ENCODE results near the gene SLC9A7.

Gene SLC9A7

GRCh38 chrX:46575991-46576392 is 182.9 kb downstream of the SLC9A7 start:
- H3K4me3 ChIP-seq (ENCODE audit: low read depth, low read length): peak overlapping the region; percentile 61
- ChIA-PET CTCF (no interaction called here), POLR2A (no interaction called here)
- TF ChIP-seq CTCF (IDR thresholded peaks at IDR 0.05; ENCODE audit: insufficient read depth, low read length, missing control alignments): no peak
- no peak for DNase-seq (ENCODE audit: low read depth, low spot score)

DNA sequence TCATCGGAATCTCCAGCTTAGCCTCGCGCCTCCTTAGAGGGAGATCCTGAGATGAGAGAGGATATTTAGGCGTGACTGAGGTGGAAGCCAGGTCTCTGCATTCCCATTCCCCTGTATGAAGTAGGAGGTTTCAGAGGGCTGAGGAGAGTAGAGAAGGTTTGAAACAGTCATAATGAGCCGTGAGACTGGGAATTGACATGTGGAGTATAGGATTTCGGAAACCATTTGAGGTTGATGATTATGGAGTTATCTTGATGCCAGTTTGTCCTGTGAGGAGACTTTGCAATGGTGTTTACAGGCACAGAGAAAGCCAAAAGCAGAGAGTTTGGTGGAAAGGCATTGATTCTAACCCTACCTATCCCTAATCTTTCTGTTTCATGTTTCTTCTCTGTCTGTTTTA is 183.3 kb downstream of the SLC9A7 start:
- no peak for TF ChIP-seq CTCF (IDR thresholded peaks at IDR 0.05; ENCODE audit: insufficient read depth, low read length, missing control alignments)
- ChIA-PET POLR2A (no interaction called here), CTCF (no interaction called here)
- no peak for DNase-seq (ENCODE audit: low read depth, low spot score)
- peak overlapping the region; percentile 61 for H3K4me3 ChIP-seq (ENCODE audit: low read depth, low read length)

GRCh38 chrX:46574774-46575381 is 184.0 kb downstream of the SLC9A7 start:
- ChIA-PET POLR2A (no interaction called here), CTCF (interaction anchor here (0.6 kb wide), 1 partner anchor 16 kb away, joined by 3 read pairs; no protein-coding TSS in a partner anchor)
- no peak for TF ChIP-seq CTCF (IDR thresholded peaks at IDR 0.05; ENCODE audit: insufficient read depth, low read length, missing control alignments)
- no peak for DNase-seq (ENCODE audit: low read depth, low spot score)
- peak overlapping the region; percentile 61 for H3K4me3 ChIP-seq (ENCODE audit: low read depth, low read length)

GRCh38 chrX:46573892-46574773 is 184.8 kb downstream of the SLC9A7 start:
- TF ChIP-seq CTCF (IDR thresholded peaks at IDR 0.05; ENCODE audit: insufficient read depth, low read length, missing control alignments): peak; percentile 2
- H3K4me3 ChIP-seq (ENCODE audit: low read depth, low read length): peak overlapping the region; percentile 61
- CTCF ChIA-PET: interaction anchor here (0.6 kb wide), 1 partner anchor 16 kb away, joined by 3 read pairs; no protein-coding TSS in a partner anchor
- no peak for DNase-seq (ENCODE audit: low read depth, low spot score)
- POLR2A ChIA-PET: no interaction called here

- peak; percentile 33 for TF ChIP-seq CTCF (IDR thresholded peaks at IDR 0.05; ENCODE audit: insufficient read depth, low read length, missing control alignments)
- peak within 1 kb of the TSS; percentile 61 for H3K4me3 ChIP-seq (ENCODE audit: low read depth, low read length)
- ChIA-PET CTCF (interaction anchor here (1.0 to 1.6 kb wide), 4 partner anchors 11 to 113 kb away, joined by 3 to 9 read pairs (median 4); no protein-coding TSS in a partner anchor), POLR2A (no interaction called here)
- no peak for DNase-seq (ENCODE audit: low read depth, low spot score)
Measured at GRCh38 chrX:46573331-46573891, 185.5 kb downstream of the SLC9A7 start, which contains the start of gene CHST7. TSS of gene CHST7 (plus strand) at chrX:46573765. CDS start at chrX:46573932, 167 bp downstream.

Data from AG04449 (cell line).